ENCODE data around the gene TUBA1C. TPM values are rescaled to one million over a fixed set of nuclear protein-coding genes. Genes with fewer than 3 reads are reported as not detected.
A peak's percentile ranks its signal among the peaks of the same experiment; 100 is the strongest.

The TUBA1C gene
- total RNA-seq, 4 donors from 2014 or later = 207 to 331 (median 263) TPM

- intact Hi-C loops (cut with DNase I; ENCODE audit: low total_unique reads) = no loop called here
- in situ Hi-C loops (cut with MboI; ENCODE audit: low pct_ligation_motif_present in 1 of 4, low pct_unique_long_range_greater_than_20kb in 1 of 4, low sequenced_read_pairs in 3 of 4) = no loop called here
- H3K27me3 ChIP-seq = peaks cover 66% of the 10 kb centered on the region
- no peaks in the 10 kb centered on the region for H3K36me3 ChIP-seq
- peaks cover 12 to 33% (median 28%) of the 10 kb centered on the region in 4 donors for H3K4me1 ChIP-seq
- no peak within 1 kb of the TSS for H3K27ac ChIP-seq
- 9% methylated on average over 65 of the region's 82 CpGs; no CpG with 5 or more reads in 1 of the 2 donors for WGBS, 2 donors (ENCODE audit: low coverage in 1 of 2)
- no peaks in the 10 kb centered on the region for H3K9me3 ChIP-seq
- TF ChIP-seq POLR2A (IDR thresholded peaks at IDR 0.05) (no peak), POLR2AphosphoS5 (IDR thresholded peaks at IDR 0.05) (no peak), EP300 (IDR thresholded peaks at IDR 0.05; ENCODE audit: low read depth) (no peak), CTCF (IDR thresholded peaks at IDR 0.05) (no peak)
- peak within 1 kb of the TSS in 2 of 4 donors; percentile 7 to 8 for H3K4me3 ChIP-seq
- no peak for DNase-seq
Observed at GRCh38 chr12:49295082-49295936, 30.4 kb downstream of the TUBA1C start, which contains the start of gene PRPH. PRPH (plus strand) TSS chr12:49295147; CDS start chr12:49295201, 54 bp downstream.

- in situ Hi-C loops (cut with MboI; ENCODE audit: low pct_ligation_motif_present in 1 of 4, low pct_unique_long_range_greater_than_20kb in 1 of 4, low sequenced_read_pairs in 3 of 4) = no loop called here
- Histone ChIP-seq H3K4me3 (peak overlapping the region in 1 of 4 donors; percentile 27), H3K36me3 (no peaks in the 10 kb centered on the region), H3K4me1 (peaks cover 12 to 33% (median 28%) of the 10 kb centered on the region in 4 donors), H3K9me3 (no peaks in the 10 kb centered on the region), H3K27me3 (peaks cover 72% of the 10 kb centered on the region), H3K27ac (no peak overlapping the region)
- DNase-seq = peak; percentile 66
- intact Hi-C loops (cut with DNase I; ENCODE audit: low total_unique reads) = no loop called here
- WGBS, 2 donors (ENCODE audit: low coverage in 1 of 2) = 20 to 34% methylated on average over 3 to 52 of the region's 54 CpGs
- TF ChIP-seq EP300 (IDR thresholded peaks at IDR 0.05; ENCODE audit: low read depth) (no peak), POLR2AphosphoS5 (IDR thresholded peaks at IDR 0.05) (no peak), POLR2A (IDR thresholded peaks at IDR 0.05) (no peak), CTCF (IDR thresholded peaks at IDR 0.05) (peak; percentile 66 to 82 (median 78))
Observed at GRCh38 chr12:49296034-49296835, 31.4 kb downstream of the TUBA1C start.

GRCh38 chr12:49296836-49297694, 32.2 kb downstream of the TUBA1C start:
- DNase-seq = peak; percentile 63
- H3K27me3 ChIP-seq = peaks cover 79% of the 10 kb centered on the region
- no peaks in the 10 kb centered on the region for H3K36me3 ChIP-seq
- intact Hi-C loops (cut with DNase I; ENCODE audit: low total_unique reads) = no loop called here
- peaks cover 12 to 33% (median 28%) of the 10 kb centered on the region in 4 donors for H3K4me1 ChIP-seq
- in situ Hi-C loops (cut with MboI; ENCODE audit: low pct_ligation_motif_present in 1 of 4, low pct_unique_long_range_greater_than_20kb in 1 of 4, low sequenced_read_pairs in 3 of 4) = no loop called here
- no peaks in the 10 kb centered on the region for H3K9me3 ChIP-seq
- TF ChIP-seq EP300 (IDR thresholded peaks at IDR 0.05; ENCODE audit: low read depth) = no peak
- TF ChIP-seq POLR2A (IDR thresholded peaks at IDR 0.05) = no peak
- peak in 4 of 5 experiments; percentile 6 to 42 (median 20) for TF ChIP-seq CTCF (IDR thresholded peaks at IDR 0.05)
- TF ChIP-seq POLR2AphosphoS5 (IDR thresholded peaks at IDR 0.05) = no peak
- 0 to 1% methylated on average over 2 to 59 of the region's 77 CpGs for WGBS, 2 donors (ENCODE audit: low coverage in 1 of 2)
- no peak overlapping the region for H3K27ac ChIP-seq
- peak overlapping the region in 2 of 4 donors; percentile 18 to 27 for H3K4me3 ChIP-seq
